Left ventricle myocardium superior (tissue), 1 donor: ENCODE data around the gene SENP6. TPM values are rescaled to one million over a fixed set of nuclear protein-coding genes. Genes with fewer than 3 reads are reported as not detected.

Experiments used
- total RNA-seq: library from RNA; stranded (reverse); fragmentation: NEBNext Ultra II Directional; extraction: Animal tissue kit (Norgen Biotek cat#: 25700); gene quantifications from one replicate; pipeline ENCODE4 v1.2.1, GENCODE V29; 2021
- donor health status: DM: no; HTN: yes; CAD: no; lungs with severe emphysema.

Gene SENP6
- total RNA-seq, 1 donor from 2014 or later = 57.7 TPM

Other genes with a start within 250 kb of the SENP6 start
- gene FILIP1, start 108.1 kb upstream of the SENP6 start, total RNA-seq = 156 TPM
- 5.5 TPM for gene MYO6, start 147.4 kb downstream of the SENP6 start, total RNA-seq